ENCODE results near the gene CFLAR. TPM values are rescaled to one million over a fixed set of nuclear protein-coding genes. Genes with fewer than 3 reads are reported as not detected.

The CFLAR gene
- total and polyA plus RNA-seq, 2 of the 13 experiments (the other 11 are each of a cell fraction or from before 2014, with no cell fraction given) = 43.8 to 92.1 TPM

GRCh38 chr2:201071479-201072200 lies 44.3 kb upstream of the CFLAR start, which contains the start of the genes HYCC2 and NDUFB3 (continued):
- TF ChIP-seq, protein P1, sequence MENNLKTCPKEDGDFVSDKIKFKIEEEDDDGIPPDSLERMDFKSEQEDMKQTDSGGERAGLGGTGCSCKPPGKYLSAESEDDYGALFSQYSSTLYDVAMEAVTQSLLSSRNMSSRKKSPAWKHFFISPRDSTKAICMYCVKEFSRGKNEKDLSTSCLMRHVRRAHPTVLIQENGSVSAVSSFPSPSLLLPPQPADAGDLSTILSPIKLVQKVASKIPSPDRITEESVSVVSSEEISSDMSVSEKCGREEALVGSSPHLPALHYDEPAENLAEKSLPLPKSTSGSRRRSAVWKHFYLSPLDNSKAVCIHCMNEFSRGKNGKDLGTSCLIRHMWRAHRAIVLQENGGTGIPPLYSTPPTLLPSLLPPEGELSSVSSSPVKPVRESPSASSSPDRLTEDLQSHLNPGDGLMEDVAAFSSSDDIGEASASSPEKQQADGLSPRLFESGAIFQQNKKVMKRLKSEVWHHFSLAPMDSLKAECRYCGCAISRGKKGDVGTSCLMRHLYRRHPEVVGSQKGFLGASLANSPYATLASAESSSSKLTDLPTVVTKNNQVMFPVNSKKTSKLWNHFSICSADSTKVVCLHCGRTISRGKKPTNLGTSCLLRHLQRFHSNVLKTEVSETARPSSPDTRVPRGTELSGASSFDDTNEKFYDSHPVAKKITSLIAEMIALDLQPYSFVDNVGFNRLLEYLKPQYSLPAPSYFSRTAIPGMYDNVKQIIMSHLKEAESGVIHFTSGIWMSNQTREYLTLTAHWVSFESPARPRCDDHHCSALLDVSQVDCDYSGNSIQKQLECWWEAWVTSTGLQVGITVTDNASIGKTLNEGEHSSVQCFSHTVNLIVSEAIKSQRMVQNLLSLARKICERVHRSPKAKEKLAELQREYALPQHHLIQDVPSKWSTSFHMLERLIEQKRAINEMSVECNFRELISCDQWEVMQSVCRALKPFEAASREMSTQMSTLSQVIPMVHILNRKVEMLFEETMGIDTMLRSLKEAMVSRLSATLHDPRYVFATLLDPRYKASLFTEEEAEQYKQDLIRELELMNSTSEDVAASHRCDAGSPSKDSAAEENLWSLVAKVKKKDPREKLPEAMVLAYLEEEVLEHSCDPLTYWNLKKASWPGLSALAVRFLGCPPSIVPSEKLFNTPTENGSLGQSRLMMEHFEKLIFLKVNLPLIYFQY (CRISPR knock-in tag; IDR thresholded peaks at IDR 0.05; ENCODE audit: borderline replicate concordance) = peak; percentile 69; the same call in 1 of the 2 replicates
- peak; percentile 71; the same call in 1 of the 2 replicates for TF ChIP-seq E2F5 (CRISPR knock-in tag; conservative IDR thresholded peaks at IDR 0.05)
- TF ChIP-seq SALL2 (CRISPR knock-in tag; IDR thresholded peaks at IDR 0.05) = peak; percentile 60
- TF ChIP-seq SMARCE1 (IDR thresholded peaks at IDR 0.05; ENCODE audit: borderline replicate concordance) = no peak
- TF ChIP-seq ZNF432 (CRISPR knock-in tag; IDR thresholded peaks at IDR 0.05; ENCODE audit: borderline replicate concordance) = no peak
- TF ChIP-seq ZNF773 (CRISPR knock-in tag; IDR thresholded peaks at IDR 0.05; ENCODE audit: borderline replicate concordance) = no peak
- no peak for TF ChIP-seq POLR2AphosphoS2 (IDR thresholded peaks at IDR 0.05; ENCODE audit: low read depth, low read length)
- TF ChIP-seq ZNF562 (CRISPR knock-in tag; IDR thresholded peaks at IDR 0.05; ENCODE audit: borderline replicate concordance) = peak; percentile 46; the same call in 1 of the 2 replicates
- TF ChIP-seq ZNF558 (CRISPR knock-in tag; IDR thresholded peaks at IDR 0.05; ENCODE audit: borderline replicate concordance) = peak; percentile 82; the same call in 1 of the 2 replicates
- peak; percentile 58; the same call in 1 of the 2 replicates for TF ChIP-seq ZNF550 (CRISPR knock-in tag; IDR thresholded peaks at IDR 0.05; ENCODE audit: borderline replicate concordance)
- peak; percentile 90 for TF ChIP-seq DNMT3B (CRISPR knock-in tag; conservative IDR thresholded peaks at IDR 0.05)
- peak; percentile 39; the same call in 1 of the 2 replicates for TF ChIP-seq KDM6A (CRISPR knock-in tag; IDR thresholded peaks at IDR 0.05; ENCODE audit: low read depth)
- TF ChIP-seq THAP7 (CRISPR knock-in tag; IDR thresholded peaks at IDR 0.05) = no peak
- peak; percentile 84 for TF ChIP-seq ETV5 (CRISPR knock-in tag; IDR thresholded peaks at IDR 0.05; ENCODE audit: borderline replicate concordance)
- TF ChIP-seq MEF2D (CRISPR knock-in tag; IDR thresholded peaks at IDR 0.05) = peak; percentile 56; the same call in 1 of the 2 replicates
- TF ChIP-seq PHF20 (CRISPR knock-in tag; IDR thresholded peaks at IDR 0.05) = peak; percentile 99
- TF ChIP-seq ZNF264 (CRISPR knock-in tag; IDR thresholded peaks at IDR 0.05) = peak; percentile 69; the same call in 1 of the 2 replicates
- peak; percentile 35; the same call in 1 of the 2 replicates for TF ChIP-seq ZSCAN5A (CRISPR knock-in tag; IDR thresholded peaks at IDR 0.05; ENCODE audit: borderline replicate concordance)
- TF ChIP-seq SRF (IDR thresholded peaks at IDR 0.05; ENCODE audit: low read depth, low read length) = peak; percentile 67; the same call in 1 of the 2 replicates
- TF ChIP-seq FOXK1 (CRISPR knock-in tag; IDR thresholded peaks at IDR 0.05; ENCODE audit: borderline replicate concordance, low read depth) = peak; percentile 98
- TF ChIP-seq TEAD2 (CRISPR knock-in tag; IDR thresholded peaks at IDR 0.05) = no peak
- TF ChIP-seq FOSL2 (CRISPR knock-in tag; IDR thresholded peaks at IDR 0.05) = peak; percentile 67
